CD14-positive monocyte (primary cell): ENCODE results near the gene RPA3. TPM values are rescaled to one million over a fixed set of nuclear protein-coding genes. Genes with fewer than 3 reads are reported as not detected.

ENCODE experiments used
- DNase-seq, 3 donors: peaks; one replicate each; pipeline ENCODE4 v3.0.0-alpha.2; 2011 to 2022
- H2AFZ ChIP-seq: 2 replicates; pipeline ENCODE4 v1.6.0; 2012; ENCODE audit warnings: mild to moderate bottlenecking, low read depth, low read length, inconsistent platforms; ENCODE audit not compliant: insufficient read depth, poor library complexity, severe bottlenecking
- H3K27ac ChIP-seq, 2 donors: 1 replicate in 1 of 2; 2 replicates in 1 of 2; pipeline ENCODE4 v1.5.1; 2012 to 2013; ENCODE audit warnings: low read length in 2 of 2, control low read depth in 1 of 2, inconsistent platforms in 1 of 2, low read depth in 1 of 2, mild to moderate bottlenecking in 1 of 2
- H3K27me3 ChIP-seq, 2 donors: one replicate each; pipeline versions ENCODE4 v1.6.0 to v1.6.1; 2011 to 2013; ENCODE audit warnings: low read length in 2 of 2; ENCODE audit not compliant: control insufficient read depth in 2 of 2, insufficient read depth in 2 of 2
- H3K36me3 ChIP-seq, 2 donors: replicated peaks in 1 of 2; 1 replicate in 1 of 2; 2 replicates in 1 of 2; pipeline versions ENCODE4 v1.5.1 to v1.6.1; 2012 to 2013; ENCODE audit warnings: low read length in 2 of 2, control low read depth in 1 of 2, inconsistent platforms in 1 of 2, mild to moderate bottlenecking in 1 of 2; ENCODE audit not compliant: insufficient read depth in 2 of 2, control insufficient read depth in 1 of 2
- H3K4me1 ChIP-seq, 2 donors: 1 replicate in 1 of 2; 2 replicates in 1 of 2; pipeline versions ENCODE4 v1.5.1 to v1.6.1; 2012 to 2013; ENCODE audit warnings: low read length in 2 of 2, control low read depth in 1 of 2, inconsistent platforms in 1 of 2, mild to moderate bottlenecking in 1 of 2, moderate library complexity in 1 of 2; ENCODE audit not compliant: insufficient read depth in 2 of 2, control insufficient read depth in 1 of 2
- H3K4me2 ChIP-seq: replicated peaks from 2 replicates; pipeline ENCODE3; 2012; ENCODE audit warnings: low read length, moderate library complexity, mild to moderate bottlenecking; ENCODE audit not compliant: poor library complexity, severe bottlenecking; ENCODE audit errors: extremely low read depth
- H3K4me3 ChIP-seq, 3 experiments: fragments of 200-600 bp in 1 of 3; sonication (generic) in 1 of 3; replicated peaks in 1 of 3; 1 replicate in 2 of 3; 2 replicates in 1 of 3; pipeline ENCODE4 v1.5.1; 2011 to 2013; ENCODE audit warnings: low read length in 3 of 3, mild to moderate bottlenecking in 3 of 3, control low read depth in 2 of 3, low read depth in 2 of 3, inconsistent platforms in 1 of 3, moderate library complexity in 1 of 3
- H3K79me2 ChIP-seq: 2 replicates; pipeline ENCODE4 v1.6.0; 2012; ENCODE audit warnings: mild to moderate bottlenecking, control low read depth, inconsistent platforms, low read length, moderate library complexity; ENCODE audit not compliant: insufficient read depth
- H3K9ac ChIP-seq: 2 replicates; pipeline ENCODE4 v1.6.0; 2017; ENCODE audit warnings: low read length, mild to moderate bottlenecking; ENCODE audit not compliant: insufficient read depth, poor library complexity, severe bottlenecking
- H3K9me3 ChIP-seq, 2 donors: replicated peaks in 1 of 2; 1 replicate in 1 of 2; 2 replicates in 1 of 2; pipeline versions ENCODE4 v1.5.1 to v1.6.1; 2012 to 2013; ENCODE audit warnings: low read length in 2 of 2, control low read depth in 1 of 2; ENCODE audit not compliant: control insufficient read depth in 1 of 2, insufficient read depth in 1 of 2
- H4K20me1 ChIP-seq: 2 replicates; pipeline ENCODE4 v1.6.0; 2012; ENCODE audit warnings: mild to moderate bottlenecking, low read length, control low read depth, moderate library complexity; ENCODE audit not compliant: insufficient read depth
- H3K27ac Mint-ChIP-seq, 7 donors: one replicate each; pipeline ENCODE4 v1.8.0; 2020; ENCODE audit warnings: mild to moderate bottlenecking in 7 of 7, mixed read lengths in 7 of 7, moderate library complexity in 6 of 7, inconsistent platforms in 2 of 7
- H3K27me3 Mint-ChIP-seq, 3 donors: one replicate each; pipeline ENCODE4 v1.8.0; 2021 to 2022; ENCODE audit warnings: low read depth in 3 of 3, mild to moderate bottlenecking in 3 of 3, mixed read lengths in 3 of 3, moderate library complexity in 3 of 3, inconsistent platforms in 1 of 3
- H3K36me3 Mint-ChIP-seq, 2 donors: one replicate each; pipeline ENCODE4 v1.8.0; 2020; ENCODE audit warnings: mixed read lengths in 2 of 2, inconsistent platforms in 1 of 2, mild to moderate bottlenecking in 1 of 2
- H3K4me1 Mint-ChIP-seq: one replicate; pipeline ENCODE4 v1.8.0; 2020; ENCODE audit warnings: mild to moderate bottlenecking, mixed read lengths
- H3K4me3 Mint-ChIP-seq, 2 donors: one replicate each; pipeline ENCODE4 v1.8.0; 2020; ENCODE audit warnings: mild to moderate bottlenecking in 2 of 2, mixed read lengths in 2 of 2, moderate library complexity in 1 of 2
- H3K9me3 Mint-ChIP-seq, 7 donors: one replicate each; pipeline ENCODE4 v1.8.0; 2020 to 2022; ENCODE audit warnings: mixed read lengths in 7 of 7, mild to moderate bottlenecking in 6 of 7, moderate library complexity in 6 of 7, inconsistent platforms in 2 of 7
- CTCF ChIP-seq: fragments of 200-600 bp; IDR thresholded peaks from one replicate; pipeline ENCODE4 v1.8.0; 2022; ENCODE audit warnings: antibody characterized with exemption, mild to moderate bottlenecking
- WGBS: methylation state at CpG from one replicate; pipeline ENCODE4 v1.1.5; 2013; ENCODE audit warnings: missing lambda C conversion rate; ENCODE audit not compliant: insufficient coverage; 5-methylcytosine and 5-hydroxymethylcytosine counted together
- intact Hi-C, 2 donors: fragments of 100-400 bp; cut with micrococcal nuclease; formaldehyde crosslinking; loops; one replicate each; pipeline versions ENCODE4 v1.15.0 to v1.15.1; 2023
- polyA plus RNA-seq, 3 donors: library from polyadenylated mRNA; depleted of rRNA in 1 of 3; unstranded in 2 of 3; stranded (reverse) in 1 of 3; fragments of 300-500 nt in 2 of 3; fragments of >200 nt in 1 of 3; fragmentation: Illumina TruSeq in 2 of 3; gene quantifications; 1 replicate in 2 of 3; 2 replicates in 1 of 3; pipeline ENCODE4 v1.2.3, GENCODE V29; 2012 to 2021

RPA3 gene
- polyA plus RNA-seq, 3 donors = 6.2 to 50.5 (median 44.7) TPM

- Histone ChIP-seq H3K4me3 (no peak overlapping the region), H3K79me2 (no peaks in the 10 kb centered on the region), H3K9me3 (no peaks in the 10 kb centered on the region), H3K27me3 (no peaks in the 10 kb centered on the region), H2AFZ (no peak overlapping the region), H3K9ac (no peak overlapping the region), H3K27ac (no peak overlapping the region), H4K20me1 (no peaks in the 10 kb centered on the region), H3K36me3 (no peaks in the 10 kb centered on the region), H3K4me2 (no peak overlapping the region), H3K4me1 (no peaks in the 10 kb centered on the region)
- no peak for TF ChIP-seq CTCF
- WGBS = no CpG with 5 or more reads among the region's 4 CpGs
- Mint-ChIP-seq H3K36me3 (peaks cover 0 to 4% of the 10 kb centered on the region in 2 donors), H3K4me1 (peaks cover 4% of the 10 kb centered on the region), H3K27ac (no peak overlapping the region), H3K27me3 (peaks cover 0 to 2% (median 0%) of the 10 kb centered on the region in 3 donors), H3K9me3 (peaks cover 0 to 1% (median 0%) of the 10 kb centered on the region in 7 donors), H3K4me3 (no peak overlapping the region)
- intact Hi-C loops = no loop called here
- DNase-seq = no peak
These were observed 11.7 kb downstream of the RPA3 start for GRCh38 chr7:7706556-7707172.

- H4K20me1 ChIP-seq = no peaks in the 10 kb centered on the region
- H3K27ac ChIP-seq = no peak overlapping the region
- Mint-ChIP-seq H3K9me3 (peaks cover 0 to 1% (median 0%) of the 10 kb centered on the region in 7 donors), H3K36me3 (peaks cover 0 to 4% of the 10 kb centered on the region in 2 donors), H3K27ac (peak overlapping the region in 1 of 7 donors; percentile 45), H3K4me1 (peaks cover 4% of the 10 kb centered on the region), H3K27me3 (peaks cover 0 to 2% (median 0%) of the 10 kb centered on the region in 3 donors), H3K4me3 (no peak overlapping the region)
- no peak overlapping the region for H2AFZ ChIP-seq
- no peaks in the 10 kb centered on the region for H3K79me2 ChIP-seq
- intact Hi-C loops = no loop called here
- no peaks in the 10 kb centered on the region for H3K4me1 ChIP-seq
- H3K9me3 ChIP-seq = no peaks in the 10 kb centered on the region
- no peaks in the 10 kb centered on the region for H3K27me3 ChIP-seq
- no peak overlapping the region for H3K9ac ChIP-seq
- DNase-seq = no peak
- WGBS = 83% methylated on average over 1 of the region's 1 CpG
- no peaks in the 10 kb centered on the region for H3K36me3 ChIP-seq
- H3K4me2 ChIP-seq = no peak overlapping the region
- H3K4me3 ChIP-seq = no peak overlapping the region
- no peak for TF ChIP-seq CTCF
These were observed 12.3 kb downstream of the RPA3 start for GRCh38 chr7:7706101-7706511.
